Kidney epithelial cell (primary cell): ENCODE data around the gene FAM20A. TPM values are rescaled to one million over a fixed set of nuclear protein-coding genes. Genes with fewer than 3 reads are reported as not detected.
"Not testable (repeated sequence)": the region's sequence is repeated elsewhere in the genome, so short reads cannot be mapped to it uniquely, and the experiment has no call there.

ENCODE experiments used
- DNase-seq: peaks from one replicate; pipeline ENCODE4 v3.0.0-alpha.2; 2010; ENCODE audit warnings: low read depth
- H3K27me3 ChIP-seq: 2 replicates; pipeline ENCODE4 v1.6.0; 2011; ENCODE audit warnings: low read length; ENCODE audit not compliant: control insufficient read depth, insufficient read depth
- H3K36me3 ChIP-seq: 2 replicates; pipeline ENCODE4 v1.5.1; 2011; ENCODE audit warnings: low read length; ENCODE audit not compliant: control insufficient read depth, insufficient read depth
- H3K4me3 ChIP-seq: 2 replicates; pipeline ENCODE4 v1.5.1; 2011; ENCODE audit warnings: low read depth, mild to moderate bottlenecking, control low read depth, low read length
- total RNA-seq: library from RNA; depleted of rRNA; stranded (reverse); fragments of >200 nt; gene quantifications from 2 replicates; pipeline ENCODE4 v1.2.3, GENCODE V29; 2015
- TF ChIP-seq, protein P1 (sequence below): IDR thresholded peaks from 2 replicates; pipeline ENCODE4 v1.5.1; 2011; ENCODE audit warnings: mild to moderate bottlenecking, moderate library complexity, low read length, control low read depth, inconsistent platforms; ENCODE audit not compliant: insufficient read depth, poor library complexity, severe bottlenecking

FAM20A gene
- total RNA-seq, 1 donor from 2014 or later, result 0.13 TPM

DNA sequence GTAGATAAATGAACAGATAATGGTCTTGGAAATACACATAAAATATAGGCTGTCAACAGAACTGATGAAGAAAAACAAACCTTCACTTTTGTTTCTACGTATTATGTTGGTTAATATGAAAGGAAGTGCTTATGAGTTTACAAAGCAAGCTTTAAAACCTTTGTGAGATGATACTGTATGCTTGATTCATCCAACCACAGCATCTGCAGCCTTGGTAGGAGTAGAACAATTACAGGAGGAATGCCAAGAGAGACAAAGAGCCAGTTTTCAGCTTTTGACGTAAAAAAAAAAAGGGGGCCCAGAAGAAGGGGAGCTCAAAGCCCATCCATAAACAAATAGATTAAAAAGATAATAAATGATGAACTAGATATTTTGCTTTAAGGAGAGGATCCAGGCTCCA, 13.3 kb downstream of the FAM20A start:
- H3K27me3 ChIP-seq, result peaks cover under 1% of the 10 kb centered on the region

DNA sequence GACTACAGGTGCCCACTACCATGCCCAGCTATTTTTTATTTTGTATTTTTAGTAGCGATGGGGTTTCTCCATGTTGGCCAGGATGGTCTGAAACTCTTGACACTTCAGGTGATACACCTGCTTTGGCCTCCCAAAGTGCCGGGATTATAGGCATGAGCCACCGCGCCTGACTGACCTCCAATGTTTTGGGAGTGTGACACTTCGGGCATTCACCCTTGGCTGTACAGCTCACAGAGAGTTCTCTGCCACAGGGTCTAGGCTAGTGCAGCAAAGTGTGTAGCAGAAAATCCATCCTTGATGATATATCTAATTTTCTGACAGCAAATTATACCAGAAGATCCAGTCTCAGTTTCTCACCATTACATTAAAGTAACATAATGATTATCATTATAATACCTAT, 14.1 kb downstream of the FAM20A start:
- Histone ChIP-seq H3K27me3 (no peaks in the 10 kb centered on the region), H3K36me3 (no peaks in the 10 kb centered on the region), H3K4me3 (no peak overlapping the region)
- TF ChIP-seq, protein P1, sequence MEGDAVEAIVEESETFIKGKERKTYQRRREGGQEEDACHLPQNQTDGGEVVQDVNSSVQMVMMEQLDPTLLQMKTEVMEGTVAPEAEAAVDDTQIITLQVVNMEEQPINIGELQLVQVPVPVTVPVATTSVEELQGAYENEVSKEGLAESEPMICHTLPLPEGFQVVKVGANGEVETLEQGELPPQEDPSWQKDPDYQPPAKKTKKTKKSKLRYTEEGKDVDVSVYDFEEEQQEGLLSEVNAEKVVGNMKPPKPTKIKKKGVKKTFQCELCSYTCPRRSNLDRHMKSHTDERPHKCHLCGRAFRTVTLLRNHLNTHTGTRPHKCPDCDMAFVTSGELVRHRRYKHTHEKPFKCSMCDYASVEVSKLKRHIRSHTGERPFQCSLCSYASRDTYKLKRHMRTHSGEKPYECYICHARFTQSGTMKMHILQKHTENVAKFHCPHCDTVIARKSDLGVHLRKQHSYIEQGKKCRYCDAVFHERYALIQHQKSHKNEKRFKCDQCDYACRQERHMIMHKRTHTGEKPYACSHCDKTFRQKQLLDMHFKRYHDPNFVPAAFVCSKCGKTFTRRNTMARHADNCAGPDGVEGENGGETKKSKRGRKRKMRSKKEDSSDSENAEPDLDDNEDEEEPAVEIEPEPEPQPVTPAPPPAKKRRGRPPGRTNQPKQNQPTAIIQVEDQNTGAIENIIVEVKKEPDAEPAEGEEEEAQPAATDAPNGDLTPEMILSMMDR, result no peak
- no peak for DNase-seq

More for the DNA sequence above, 13.3 kb downstream of the FAM20A start:
- TF ChIP-seq, protein P1, result no peak
- no peak overlapping the region for H3K4me3 ChIP-seq
- DNase-seq, result no peak
- no peaks in the 10 kb centered on the region for H3K36me3 ChIP-seq

DNA sequence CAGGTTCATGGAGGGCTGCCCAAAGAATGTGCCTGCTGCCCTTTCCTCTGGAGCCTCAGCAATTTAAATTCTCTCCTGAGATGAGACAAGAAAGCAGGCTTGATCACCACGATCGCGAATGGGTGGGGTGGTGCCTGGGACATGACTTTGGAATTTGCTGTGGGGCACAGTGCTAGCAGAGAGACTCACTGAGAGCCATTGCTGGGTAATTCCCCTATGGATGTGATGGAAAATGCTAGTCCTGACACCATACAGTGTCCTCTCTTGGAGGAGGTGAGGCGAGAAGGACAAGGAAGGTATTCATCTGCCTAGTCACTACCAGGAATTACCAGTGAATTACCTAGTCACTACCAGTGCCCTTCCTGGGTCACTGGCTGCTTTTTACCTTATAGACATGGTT, 15.5 kb downstream of the FAM20A start:
- Histone ChIP-seq H3K27me3 (no peaks in the 10 kb centered on the region), H3K36me3 (no peaks in the 10 kb centered on the region), H3K4me3 (no peak overlapping the region)
- TF ChIP-seq, protein P1, result no peak
- DNase-seq, result no peak

DNA sequence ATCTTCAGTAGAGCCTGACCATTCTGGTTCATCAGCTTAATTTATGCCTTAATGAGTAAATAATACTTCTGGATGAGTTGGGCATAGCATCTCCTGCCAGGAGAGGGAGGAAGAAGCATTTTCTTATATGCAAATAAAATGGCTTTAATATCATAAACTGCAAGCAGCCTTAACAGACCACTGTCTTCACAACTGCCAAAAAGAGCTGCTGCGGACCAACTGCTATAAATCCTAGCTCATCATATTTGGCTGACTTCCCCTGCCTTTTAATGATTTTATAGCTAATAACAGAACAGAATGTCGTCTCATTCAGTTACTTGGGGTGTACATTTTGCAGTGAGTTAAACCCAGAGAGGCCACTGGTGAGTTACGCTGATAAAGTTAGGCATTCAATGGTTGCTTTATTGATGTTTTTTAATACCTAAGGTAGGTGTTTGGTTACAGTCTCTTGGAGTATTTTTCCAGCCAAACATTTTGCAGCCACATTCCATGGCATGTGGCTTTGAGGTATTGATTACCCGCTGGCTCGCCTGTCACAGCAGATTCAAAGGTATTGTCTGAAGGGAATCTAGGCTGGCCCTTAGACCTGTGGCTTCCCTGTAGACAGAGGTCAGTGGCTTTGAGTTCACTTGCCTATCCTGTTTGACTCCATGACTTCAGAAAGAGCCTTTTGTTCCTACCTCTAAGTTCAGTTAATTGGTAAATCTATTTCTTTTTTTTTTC, 16.4 kb downstream of the FAM20A start:
- TF ChIP-seq, protein P1, result no peak
- no peak overlapping the region for H3K4me3 ChIP-seq
- H3K27me3 ChIP-seq, result no peaks in the 10 kb centered on the region
- no peak for DNase-seq
- no peaks in the 10 kb centered on the region for H3K36me3 ChIP-seq

DNA sequence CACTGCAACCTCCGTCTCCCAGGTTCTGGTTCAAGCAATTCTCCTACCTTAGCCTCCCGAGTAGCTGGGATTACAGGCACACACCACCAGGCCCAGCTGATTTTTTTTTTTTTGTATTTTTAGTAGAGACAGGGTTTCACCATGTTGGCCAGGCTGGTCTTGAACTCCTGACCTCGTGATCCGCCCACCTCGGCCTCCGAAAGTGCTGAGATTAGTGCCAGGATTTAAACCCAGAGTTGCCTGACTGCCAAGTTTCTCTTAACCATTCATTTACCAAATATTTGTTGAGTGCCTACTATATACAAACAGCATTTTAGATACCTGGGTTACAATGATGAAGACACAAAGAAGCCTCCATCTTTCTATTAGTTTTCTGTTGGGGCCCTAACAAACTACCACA, 18.3 kb downstream of the FAM20A start:
- not testable (repeated sequence) for H3K36me3 ChIP-seq, H3K27me3 ChIP-seq, DNase-seq, H3K4me3 ChIP-seq

DNA sequence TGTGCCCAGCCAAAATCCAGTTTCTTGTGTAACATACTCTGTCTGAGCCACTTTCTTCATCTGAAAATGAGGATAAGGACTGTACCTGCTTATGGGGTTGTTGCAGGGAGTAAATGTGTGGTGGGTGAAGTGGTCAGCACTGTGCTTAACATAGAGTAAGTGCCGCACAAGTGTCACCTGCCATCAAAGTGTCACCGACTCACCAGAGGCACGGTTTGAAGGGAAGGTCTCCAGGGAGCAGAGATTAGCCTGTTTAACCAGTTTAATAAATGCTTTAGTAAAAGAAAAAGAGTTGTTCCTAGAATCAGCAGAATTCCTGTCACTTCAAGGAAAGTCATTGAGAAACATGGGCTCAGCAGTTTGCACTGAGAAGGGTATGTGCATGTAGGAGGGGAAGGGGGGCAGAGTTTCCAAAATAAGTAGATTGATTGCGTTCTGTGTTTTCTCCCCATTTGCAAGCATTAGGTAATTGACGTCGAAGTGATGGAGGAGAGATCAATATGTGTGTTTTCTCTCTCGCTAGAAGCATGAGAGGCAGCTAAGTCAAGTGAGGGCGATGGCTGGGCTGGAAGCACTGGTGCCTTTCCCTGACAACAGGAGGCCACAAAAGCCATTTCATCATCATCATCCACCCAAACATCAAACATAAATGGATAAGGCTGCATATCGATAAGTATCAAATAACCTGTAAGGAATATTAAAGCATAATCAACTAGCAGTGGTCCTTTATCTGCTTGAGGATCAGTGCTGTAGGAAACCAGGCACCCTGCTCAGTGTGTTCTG, 19.1 kb downstream of the FAM20A start:
- TF ChIP-seq, protein P1, result no peak
- no peaks in the 10 kb centered on the region for H3K27me3 ChIP-seq
- no peak overlapping the region for H3K4me3 ChIP-seq
- no peaks in the 10 kb centered on the region for H3K36me3 ChIP-seq
- no peak for DNase-seq
